Measurements from ENCODE around the gene JCAD.

DNA sequence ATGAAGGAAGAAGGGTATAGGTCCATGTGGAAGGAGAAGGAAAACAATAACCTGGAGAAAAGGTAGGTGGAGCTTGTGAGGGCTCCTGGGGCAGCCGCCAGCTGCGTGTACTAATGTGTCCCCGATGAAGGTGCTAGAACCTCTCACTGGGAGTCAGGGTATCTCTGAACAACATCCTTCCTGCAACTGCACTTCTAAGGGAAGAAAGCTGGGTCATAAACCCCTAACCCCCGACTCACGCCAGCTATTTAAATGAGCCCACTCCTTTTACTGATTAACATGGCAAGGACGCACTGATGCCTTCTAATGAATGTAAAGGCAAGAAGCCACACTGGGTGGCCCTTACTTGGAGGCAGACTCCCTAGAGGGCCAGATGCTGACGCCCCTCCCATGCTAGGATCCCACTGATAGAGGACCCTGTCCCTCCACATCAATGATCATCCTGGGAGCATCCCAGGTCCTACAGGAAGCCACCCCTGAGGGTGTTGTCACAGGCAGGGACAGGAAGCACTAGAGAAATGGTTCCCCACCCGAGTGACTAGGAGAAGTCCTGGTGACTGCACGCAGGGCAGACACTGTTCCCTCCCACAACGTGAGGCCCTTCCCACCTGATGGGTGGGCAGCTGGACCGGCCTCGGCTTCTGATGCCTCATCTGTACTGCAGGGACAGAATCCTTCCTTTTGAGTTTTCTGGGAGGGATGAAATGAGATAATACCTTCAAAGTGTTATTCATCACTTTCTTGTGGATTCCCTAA lies 20.4 kb downstream of the JCAD start:
- TF ChIP-seq, protein P1, sequence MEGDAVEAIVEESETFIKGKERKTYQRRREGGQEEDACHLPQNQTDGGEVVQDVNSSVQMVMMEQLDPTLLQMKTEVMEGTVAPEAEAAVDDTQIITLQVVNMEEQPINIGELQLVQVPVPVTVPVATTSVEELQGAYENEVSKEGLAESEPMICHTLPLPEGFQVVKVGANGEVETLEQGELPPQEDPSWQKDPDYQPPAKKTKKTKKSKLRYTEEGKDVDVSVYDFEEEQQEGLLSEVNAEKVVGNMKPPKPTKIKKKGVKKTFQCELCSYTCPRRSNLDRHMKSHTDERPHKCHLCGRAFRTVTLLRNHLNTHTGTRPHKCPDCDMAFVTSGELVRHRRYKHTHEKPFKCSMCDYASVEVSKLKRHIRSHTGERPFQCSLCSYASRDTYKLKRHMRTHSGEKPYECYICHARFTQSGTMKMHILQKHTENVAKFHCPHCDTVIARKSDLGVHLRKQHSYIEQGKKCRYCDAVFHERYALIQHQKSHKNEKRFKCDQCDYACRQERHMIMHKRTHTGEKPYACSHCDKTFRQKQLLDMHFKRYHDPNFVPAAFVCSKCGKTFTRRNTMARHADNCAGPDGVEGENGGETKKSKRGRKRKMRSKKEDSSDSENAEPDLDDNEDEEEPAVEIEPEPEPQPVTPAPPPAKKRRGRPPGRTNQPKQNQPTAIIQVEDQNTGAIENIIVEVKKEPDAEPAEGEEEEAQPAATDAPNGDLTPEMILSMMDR (conservative IDR thresholded peaks at IDR 0.05) = no peak
- no peak for TF ChIP-seq ZFX (IDR thresholded peaks at IDR 0.05)
